H9 (cell line): ENCODE results near the gene MAP3K9. TPM values are rescaled to one million over a fixed set of nuclear protein-coding genes. Genes with fewer than 3 reads are reported as not detected.

Source experiments
- DNase-seq: peaks from one replicate; pipeline ENCODE4 v3.0.0-alpha.2; 2017
- H2AFZ ChIP-seq: one replicate; pipeline ENCODE4 v1.6.1; 2013; ENCODE audit warnings: mild to moderate bottlenecking, low read length, control low read depth, moderate library complexity
- H2AK5ac ChIP-seq: 2 replicates; pipeline ENCODE4 v1.6.1; 2013; ENCODE audit warnings: low read length, control low read depth, mixed read lengths; ENCODE audit not compliant: insufficient read length
- H2BK120ac ChIP-seq: one replicate; pipeline ENCODE4 v1.6.1; 2013; ENCODE audit warnings: low read depth, mild to moderate bottlenecking, low read length, control low read depth, inconsistent platforms; ENCODE audit not compliant: poor library complexity, severe bottlenecking
- H2BK12ac ChIP-seq: 2 replicates; pipeline ENCODE4 v1.6.1; 2013; ENCODE audit warnings: low read length, control low read depth, mixed read lengths, low read depth; ENCODE audit not compliant: insufficient read length
- H2BK15ac ChIP-seq: 2 replicates; pipeline ENCODE4 v1.6.1; 2013; ENCODE audit warnings: low read depth, low read length, control low read depth
- H2BK20ac ChIP-seq: one replicate; pipeline ENCODE4 v1.6.1; 2013; ENCODE audit warnings: low read depth, mild to moderate bottlenecking, low read length, control low read depth, inconsistent platforms; ENCODE audit not compliant: poor library complexity, severe bottlenecking
- H2BK5ac ChIP-seq: 2 replicates; pipeline ENCODE4 v1.6.1; 2013; ENCODE audit warnings: low read length, control low read depth, mixed read lengths; ENCODE audit not compliant: insufficient read length
- H3K14ac ChIP-seq: 2 replicates; pipeline ENCODE4 v1.6.1; 2013; ENCODE audit warnings: low read length, control low read depth; ENCODE audit not compliant: insufficient read depth
- H3K18ac ChIP-seq: 2 replicates; pipeline ENCODE4 v1.6.1; 2013; ENCODE audit warnings: low read depth, mild to moderate bottlenecking, mixed read lengths, low read length, control low read depth; ENCODE audit not compliant: insufficient read length
- H3K23ac ChIP-seq: 2 replicates; pipeline ENCODE4 v1.6.1; 2013; ENCODE audit warnings: low read length, control low read depth, mixed read lengths, low read depth; ENCODE audit not compliant: insufficient read length
- H3K23me2 ChIP-seq: 2 replicates; pipeline ENCODE4 v1.6.1; 2013; ENCODE audit warnings: low read depth, mild to moderate bottlenecking, mixed read lengths, low read length, control low read depth; ENCODE audit not compliant: insufficient read length, poor library complexity, severe bottlenecking
- H3K27ac ChIP-seq: 2 replicates; pipeline ENCODE4 v1.5.1; 2013; ENCODE audit warnings: low read length, control low read depth, mixed read lengths, low read depth; ENCODE audit not compliant: insufficient read length
- H3K27me3 ChIP-seq: 2 replicates; pipeline ENCODE4 v1.6.1; 2013; ENCODE audit warnings: low read length, control low read depth, inconsistent platforms; ENCODE audit not compliant: insufficient read depth
- H3K4ac ChIP-seq: 2 replicates; pipeline ENCODE4 v1.6.1; 2013; ENCODE audit warnings: low read depth, mild to moderate bottlenecking, control low read depth, inconsistent platforms, low read length, moderate library complexity
- H3K4me1 ChIP-seq: 2 replicates; pipeline ENCODE4 v1.6.1; 2013; ENCODE audit warnings: low read length, control low read depth, inconsistent platforms; ENCODE audit not compliant: insufficient read depth
- H3K4me2 ChIP-seq: 2 replicates; pipeline ENCODE4 v1.6.1; 2013; ENCODE audit warnings: low read length, control low read depth, mixed read lengths; ENCODE audit not compliant: insufficient read length, insufficient read depth
- H3K56ac ChIP-seq: 2 replicates; pipeline ENCODE4 v1.6.1; 2013; ENCODE audit warnings: low read depth, mild to moderate bottlenecking, mixed read lengths, low read length, control low read depth; ENCODE audit not compliant: insufficient read length
- H3K79me1 ChIP-seq: 2 replicates; pipeline ENCODE4 v1.6.1; 2013; ENCODE audit warnings: low read depth, mild to moderate bottlenecking, moderate library complexity, low read length, control low read depth, inconsistent platforms; ENCODE audit not compliant: insufficient read depth, poor library complexity, severe bottlenecking
- H3K79me2 ChIP-seq: 2 replicates; pipeline ENCODE4 v1.6.1; 2013; ENCODE audit warnings: low read length, control low read depth, inconsistent platforms; ENCODE audit not compliant: insufficient read depth
- H3K9ac ChIP-seq: 2 replicates; pipeline ENCODE4 v1.6.1; 2013; ENCODE audit warnings: low read length, control low read depth, mixed read lengths; ENCODE audit not compliant: insufficient read length; ENCODE audit errors: extremely low read depth
- H3K9me3 ChIP-seq: one replicate; pipeline ENCODE4 v1.6.1; 2013; ENCODE audit warnings: low read depth, low read length, inconsistent platforms; ENCODE audit not compliant: control insufficient read depth
- H3T11ph ChIP-seq: one replicate; pipeline ENCODE4 v1.6.1; 2013; ENCODE audit warnings: mild to moderate bottlenecking, low read length, control low read depth, inconsistent platforms
- H4K20me1 ChIP-seq: one replicate; pipeline ENCODE4 v1.6.1; 2013; ENCODE audit not compliant: control insufficient read depth, insufficient read length, insufficient read depth
- H4K5ac ChIP-seq: 2 replicates; pipeline ENCODE4 v1.6.1; 2013; ENCODE audit warnings: low read depth, mild to moderate bottlenecking, mixed read lengths, low read length, control low read depth; ENCODE audit not compliant: insufficient read length
- H4K8ac ChIP-seq: replicated peaks from 2 replicates; pipeline ENCODE4 v1.6.1; 2013; ENCODE audit warnings: low read length, control low read depth, mixed read lengths, low read depth; ENCODE audit not compliant: insufficient read length
- H4K91ac ChIP-seq: 2 replicates; pipeline ENCODE4 v1.6.1; 2013; ENCODE audit warnings: low read depth, mild to moderate bottlenecking, moderate library complexity, mixed read lengths, low read length, control low read depth; ENCODE audit not compliant: insufficient read length
- H3K27ac Mint-ChIP-seq, 3 experiments: 2 replicates in 2 of 3; 3 replicates in 1 of 3; pipeline ENCODE4 v1.8.0; 2020 to 2021; ENCODE audit warnings: mixed read lengths in 3 of 3, mild to moderate bottlenecking in 1 of 3, moderate library complexity in 1 of 3
- H3K27me3 Mint-ChIP-seq: 2 replicates; pipeline ENCODE4 v1.8.0; 2021; ENCODE audit warnings: low read depth, mild to moderate bottlenecking, moderate library complexity, mixed read lengths
- H3K36me3 Mint-ChIP-seq, 3 experiments: 2 replicates in 2 of 3; 3 replicates in 1 of 3; pipeline ENCODE4 v1.8.0; 2020 to 2021; ENCODE audit warnings: low read depth in 3 of 3, mixed read lengths in 3 of 3; ENCODE audit not compliant: insufficient read depth in 1 of 3
- H3K4me1 Mint-ChIP-seq, 2 experiments: 2 replicates each; pipeline ENCODE4 v1.8.0; 2020; ENCODE audit warnings: mixed read lengths in 2 of 2
- H3K4me3 Mint-ChIP-seq, 2 experiments: 2 replicates in 1 of 2; 3 replicates in 1 of 2; pipeline ENCODE4 v1.8.0; 2020 to 2021; ENCODE audit warnings: mild to moderate bottlenecking in 2 of 2, mixed read lengths in 2 of 2, moderate library complexity in 1 of 2
- H3K9me3 Mint-ChIP-seq, 2 experiments: 2 replicates in 1 of 2; 3 replicates in 1 of 2; pipeline ENCODE4 v1.8.0; 2020; ENCODE audit warnings: mild to moderate bottlenecking in 2 of 2, mixed read lengths in 2 of 2, moderate library complexity in 1 of 2
- CTCF ChIP-seq: fragments of 200-600 bp; sonication (generic); conservative IDR thresholded peaks from 3 replicates; pipeline ENCODE4 v1.8.0; 2021; ENCODE audit warnings: antibody characterized with exemption, mild to moderate bottlenecking
- WGBS: extraction: QIAGEN DNeasy Blood & Tissue Kit; methylation state at CpG from one replicate; pipeline ENCODE4 v1.1.7; 2013; ENCODE audit warnings: missing lambda C conversion rate, low lambda C conversion rate, mixed read lengths; ENCODE audit not compliant: insufficient read length; ENCODE audit errors: extremely low coverage; 5-methylcytosine and 5-hydroxymethylcytosine counted together
- total RNA-seq: library from RNA; stranded (reverse); gene quantifications from 2 replicates; pipeline ENCODE4 v1.2.1, GENCODE V29; 2021

MAP3K9 gene
- total RNA-seq, 1 experiment from 2014 or later: 20.0 TPM

DNA sequence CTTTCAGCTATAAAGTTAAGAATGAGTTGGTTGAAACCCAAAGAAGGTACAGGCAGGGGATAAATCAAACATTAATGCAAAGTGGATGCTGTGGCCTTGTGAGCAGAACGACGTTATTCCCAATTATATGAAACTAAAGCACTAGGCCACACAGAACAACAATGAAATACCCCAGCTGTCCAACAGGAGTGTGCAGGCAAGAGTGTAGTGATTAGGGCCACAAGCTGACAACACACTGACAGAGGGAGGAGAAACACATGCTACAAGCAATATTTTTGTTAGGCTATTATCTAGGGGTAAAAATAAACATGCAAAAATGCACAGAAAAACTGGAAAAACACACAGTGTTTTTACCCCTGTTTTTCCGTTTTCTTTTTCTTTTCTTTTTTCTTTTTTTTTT, 15.0 kb downstream of the MAP3K9 start:
- Histone ChIP-seq H2AK5ac (no peak overlapping the region), H4K20me1 (no peaks in the 10 kb centered on the region), H4K91ac (no peak overlapping the region), H3K79me2 (peaks cover 1% of the 10 kb centered on the region; the same call in 1 of the 2 replicates), H4K8ac (no peak overlapping the region), H2BK20ac (no peak overlapping the region), H3K9ac (no peak overlapping the region), H3K4me1 (no peaks in the 10 kb centered on the region), H2AFZ (no peak overlapping the region), H2BK120ac (no peak overlapping the region), H3K23me2 (no peaks in the 10 kb centered on the region), H3K4me2 (no peak overlapping the region), H3K79me1 (no peaks in the 10 kb centered on the region), H2BK5ac (no peak overlapping the region), H3K56ac (no peak overlapping the region), H2BK15ac (no peak overlapping the region), H4K5ac (no peak overlapping the region), H3K23ac (no peak overlapping the region), H3T11ph (no peak overlapping the region), H3K9me3 (no peaks in the 10 kb centered on the region), H3K27ac (no peak overlapping the region), H3K27me3 (no peaks in the 10 kb centered on the region), H3K14ac (no peak overlapping the region), H3K4ac (no peak overlapping the region), H2BK12ac (no peak overlapping the region), H3K18ac (no peak overlapping the region)
- TF ChIP-seq CTCF: no peak
- no peaks in the 10 kb centered on the region for H3K4me1 Mint-ChIP-seq
- no CpG with 5 or more reads among the region's 3 CpGs for WGBS
- no peak for DNase-seq
- peak overlapping the region in 1 of 3 experiments; percentile 38; a peak in 2 of 7 replicates for H3K27ac Mint-ChIP-seq
- no peaks in the 10 kb centered on the region for H3K27me3 Mint-ChIP-seq
- no peak overlapping the region for H3K4me3 Mint-ChIP-seq
- H3K36me3 Mint-ChIP-seq: peaks cover 10 to 56% (median 42%) of the 10 kb centered on the region in 3 experiments; a peak in 6 of 7 replicates
- no peaks in the 10 kb centered on the region for H3K9me3 Mint-ChIP-seq
